Ishikawa (cell line): Measurements from ENCODE around the gene SCD5.

ENCODE experiments used
- CEBPB ChIP-seq: IDR thresholded peaks from 2 replicates; pipeline ENCODE4 v1.6.1; 2012
- CREB1 ChIP-seq: IDR thresholded peaks from 2 replicates; pipeline ENCODE4 v1.6.1; 2012; ENCODE audit warnings: low read depth
- EP300 ChIP-seq: IDR thresholded peaks from 2 replicates; pipeline ENCODE4 v1.6.1; 2012; ENCODE audit warnings: borderline replicate concordance
- FOXM1 ChIP-seq: IDR thresholded peaks from 2 replicates; pipeline ENCODE4 v1.6.1; 2012; ENCODE audit warnings: low read depth, borderline replicate concordance
- MAX ChIP-seq: IDR thresholded peaks from 2 replicates; pipeline ENCODE4 v1.6.1; 2012
- RAD21 ChIP-seq: IDR thresholded peaks from 2 replicates; pipeline ENCODE4 v1.6.1; 2012; ENCODE audit warnings: low read depth
- TCF12 ChIP-seq: IDR thresholded peaks from 2 replicates; pipeline ENCODE4 v1.6.1; 2012; ENCODE audit warnings: low read depth
- TEAD4 ChIP-seq: IDR thresholded peaks from 2 replicates; pipeline ENCODE4 v1.6.1; 2012
- YY1 ChIP-seq: IDR thresholded peaks from 2 replicates; pipeline ENCODE4 v1.6.1; 2012; ENCODE audit warnings: low read depth
- TF ChIP-seq, protein P1 (sequence below): IDR thresholded peaks from 2 replicates; pipeline ENCODE4 v1.6.1; 2012

- TF ChIP-seq TEAD4 (no peak), FOXM1 (no peak), MAX (no peak), CREB1 (no peak), CEBPB (no peak), RAD21 (no peak), YY1 (no peak), EP300 (no peak), TCF12 (no peak)
- TF ChIP-seq, protein P1, sequence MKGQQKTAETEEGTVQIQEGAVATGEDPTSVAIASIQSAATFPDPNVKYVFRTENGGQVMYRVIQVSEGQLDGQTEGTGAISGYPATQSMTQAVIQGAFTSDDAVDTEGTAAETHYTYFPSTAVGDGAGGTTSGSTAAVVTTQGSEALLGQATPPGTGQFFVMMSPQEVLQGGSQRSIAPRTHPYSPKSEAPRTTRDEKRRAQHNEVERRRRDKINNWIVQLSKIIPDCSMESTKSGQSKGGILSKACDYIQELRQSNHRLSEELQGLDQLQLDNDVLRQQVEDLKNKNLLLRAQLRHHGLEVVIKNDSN, result no peak
Measured at GRCh38 chr4:82741188-82741587, 57.4 kb downstream of the SCD5 start.
